Activated CD8-positive, alpha-beta T cell treated with anti-CD3 and anti-CD28 coated beads, Interleukin-2, amount 10 ng/mL, durations not matched to agents 7 days and 5 days (primary cell): ENCODE measurements around the gene DGCR6. TPM values are rescaled to one million over a fixed set of nuclear protein-coding genes. Genes with fewer than 3 reads are reported as not detected.
"Not testable (repeated sequence)": the region's sequence is repeated elsewhere in the genome, so short reads cannot be mapped to it uniquely, and the experiment has no call there.

Experiments
- ATAC-seq: fragments of 150-1000 bp; cut with Tn5 transposase; one replicate; pipeline ENCODE4 v1.10.0; 2021; ENCODE audit warnings: moderate library complexity
- CTCF ChIA-PET: fragments of 350-600 bp; sonication (Branson Sonifier 250); formaldehyde crosslinking; loops from one replicate; lab custom pipeline; 2021; ENCODE audit warnings: antibody characterized with exemption; lab: Charles Lee
- POLR2A ChIA-PET: fragments of 350-600 bp; sonication (Branson Sonifier 250); formaldehyde crosslinking; loops from one replicate; lab custom pipeline; 2021; ENCODE audit warnings: antibody characterized with exemption; lab: Charles Lee
- DNase-seq: peaks from one replicate; pipeline ENCODE4 v3.0.0-alpha.2; 2020
- H3K27ac Mint-ChIP-seq: one replicate; pipeline ENCODE4 v1.8.0; 2021; ENCODE audit warnings: mild to moderate bottlenecking, mixed read lengths
- H3K27me3 Mint-ChIP-seq: one replicate; pipeline ENCODE4 v1.8.0; 2021; ENCODE audit warnings: low read depth, mixed read lengths
- H3K36me3 Mint-ChIP-seq: one replicate; pipeline ENCODE4 v1.8.0; 2021; ENCODE audit warnings: low read depth, mixed read lengths
- H3K4me1 Mint-ChIP-seq: one replicate; pipeline ENCODE4 v1.8.0; 2021; ENCODE audit warnings: low read depth, mixed read lengths
- H3K4me3 Mint-ChIP-seq: one replicate; pipeline ENCODE4 v1.8.0; 2021; ENCODE audit warnings: mild to moderate bottlenecking, mixed read lengths
- H3K9me3 Mint-ChIP-seq: one replicate; pipeline ENCODE4 v1.8.0; 2022; ENCODE audit warnings: mixed read lengths; ENCODE audit not compliant: insufficient read depth
- total RNA-seq, 2 experiments: library from RNA; stranded (reverse); gene quantifications; one replicate each; pipeline ENCODE4 v1.2.3, GENCODE V29; 2021

DGCR6 gene
- total RNA-seq, 2 experiments from 2014 or later: 1.2 to 1.3 TPM

DNA sequence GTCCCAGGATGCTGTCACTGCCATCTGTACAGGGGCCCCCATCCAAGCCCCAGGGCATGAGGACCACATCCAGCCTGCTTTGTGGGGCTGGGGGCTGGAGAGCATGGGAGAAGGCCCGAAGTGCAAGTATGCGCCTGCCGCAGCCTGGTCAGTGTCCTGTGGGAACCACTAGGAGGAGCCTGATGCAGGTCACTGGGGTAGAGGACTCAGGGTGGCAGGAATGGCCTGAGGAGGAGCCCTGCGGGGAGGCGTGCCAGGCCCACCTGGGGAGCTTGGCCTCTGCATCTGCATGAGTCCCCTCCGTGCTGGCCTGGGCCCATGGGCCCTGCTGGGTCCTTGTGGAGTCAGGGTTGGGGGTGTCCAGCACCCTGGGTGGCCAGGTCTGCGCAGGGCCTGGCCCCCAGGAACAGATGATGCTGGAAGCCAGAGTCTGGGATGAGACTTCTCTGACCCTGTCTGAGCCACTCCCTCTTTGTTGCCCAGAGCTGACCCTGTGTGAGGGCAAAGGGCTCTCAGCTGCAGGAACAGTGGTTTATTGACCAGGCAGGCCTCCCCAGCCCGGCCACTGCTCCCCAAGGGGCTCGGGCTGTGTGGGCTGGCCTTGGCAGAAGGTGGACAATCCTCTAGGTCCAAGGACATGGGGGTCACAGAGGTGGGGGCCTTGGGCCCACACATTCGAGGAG, 6.3 kb downstream of the DGCR6 start:
- not testable (repeated sequence) for H3K9me3 Mint-ChIP-seq, H3K4me3 Mint-ChIP-seq, H3K27ac Mint-ChIP-seq

GRCh38 chr22:18914558-18914957, 8.4 kb downstream of the DGCR6 start:
- H3K36me3 Mint-ChIP-seq, H3K9me3 Mint-ChIP-seq, H3K4me1 Mint-ChIP-seq, DNase-seq, CTCF ChIA-PET, ATAC-seq, H3K4me3 Mint-ChIP-seq, H3K27me3 Mint-ChIP-seq, H3K27ac Mint-ChIP-seq: not testable (repeated sequence)
- POLR2A ChIA-PET: interaction anchor here (0.6 kb wide), 1 partner anchor 853 kb away, joined by 3 read pairs; no protein-coding TSS in a partner anchor

More for the DNA sequence above, 6.3 kb downstream of the DGCR6 start:
- CTCF ChIA-PET, POLR2A ChIA-PET, H3K4me1 Mint-ChIP-seq, DNase-seq, ATAC-seq, H3K36me3 Mint-ChIP-seq, H3K27me3 Mint-ChIP-seq: not testable (repeated sequence)

GRCh38 chr22:18915550-18915949, 9.4 kb downstream of the DGCR6 start:
- H3K27me3 Mint-ChIP-seq, H3K4me3 Mint-ChIP-seq, DNase-seq, ATAC-seq, H3K9me3 Mint-ChIP-seq, H3K36me3 Mint-ChIP-seq, CTCF ChIA-PET, POLR2A ChIA-PET, H3K27ac Mint-ChIP-seq, H3K4me1 Mint-ChIP-seq: not testable (repeated sequence)

GRCh38 chr22:18917818-18918217, 11.7 kb downstream of the DGCR6 start:
- H3K4me3 Mint-ChIP-seq, H3K36me3 Mint-ChIP-seq, CTCF ChIA-PET, H3K9me3 Mint-ChIP-seq, ATAC-seq, DNase-seq, H3K4me1 Mint-ChIP-seq, H3K27me3 Mint-ChIP-seq, POLR2A ChIA-PET, H3K27ac Mint-ChIP-seq: not testable (repeated sequence)

- POLR2A ChIA-PET, DNase-seq, H3K9me3 Mint-ChIP-seq, H3K36me3 Mint-ChIP-seq, H3K27ac Mint-ChIP-seq, H3K27me3 Mint-ChIP-seq, H3K4me3 Mint-ChIP-seq, ATAC-seq, CTCF ChIA-PET, H3K4me1 Mint-ChIP-seq: not testable (repeated sequence)
These were observed 14.3 kb downstream of the DGCR6 start for GRCh38 chr22:18920257-18920902.

GRCh38 chr22:18925368-18926064, 19.4 kb downstream of the DGCR6 start:
- Mint-ChIP-seq H3K9me3 (no peaks in the 10 kb centered on the region), H3K27ac (no peak overlapping the region), H3K27me3 (no peaks in the 10 kb centered on the region), H3K4me1 (no peaks in the 10 kb centered on the region), H3K36me3 (no peaks in the 10 kb centered on the region), H3K4me3 (no peak overlapping the region)
- ChIA-PET POLR2A (no interaction called here), CTCF (no interaction called here)
- ATAC-seq (no peak), DNase-seq (no peak)

DNA sequence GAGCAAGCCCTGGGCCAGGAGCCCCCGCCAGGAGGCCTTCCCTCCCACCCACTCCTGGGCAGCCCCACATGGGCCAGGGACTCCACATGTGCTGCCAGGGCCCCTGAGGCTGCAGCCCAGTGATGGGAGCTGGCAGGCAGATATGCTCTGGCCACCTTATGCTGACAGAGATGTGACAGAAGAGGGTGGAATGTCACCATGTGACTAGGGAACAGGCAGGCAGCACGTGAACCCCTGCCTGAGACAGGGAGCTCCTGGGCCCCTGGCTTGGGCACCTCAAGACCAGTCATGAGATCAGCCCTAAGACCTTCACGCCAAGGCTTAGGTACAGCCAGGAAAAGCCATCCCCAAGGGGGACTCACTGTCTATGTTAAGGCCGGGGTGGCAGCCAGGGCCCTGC, 20.9 kb downstream of the DGCR6 start:
- CTCF ChIA-PET: interaction anchor here (1.6 kb wide), 1 partner anchor 22 kb away, joined by 3 read pairs; no protein-coding TSS in a partner anchor
- no peak for ATAC-seq
- H3K27ac Mint-ChIP-seq: no peak overlapping the region

DNA sequence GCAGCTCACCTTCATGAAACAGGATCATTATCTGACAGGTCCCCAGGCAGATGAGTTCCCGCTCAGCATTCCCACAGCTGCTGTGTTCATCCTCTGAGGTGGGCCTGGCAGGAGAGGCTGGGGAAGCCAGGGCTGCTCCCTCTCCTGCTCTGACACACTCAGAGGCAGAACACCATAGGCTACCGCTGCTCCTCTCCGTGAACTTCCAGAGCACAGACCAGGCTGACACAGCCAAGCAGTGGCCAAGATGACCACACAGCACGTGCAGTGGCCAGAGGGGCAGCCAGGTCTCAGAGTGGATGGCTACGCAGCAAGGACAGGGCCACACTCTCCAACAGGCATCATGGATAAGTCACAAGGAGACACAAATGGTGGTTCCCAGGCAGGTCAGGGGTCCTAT, 21.5 kb downstream of the DGCR6 start:
- no peak overlapping the region for H3K27ac Mint-ChIP-seq
- H3K9me3 Mint-ChIP-seq: no peaks in the 10 kb centered on the region
- DNase-seq (no peak), ATAC-seq (no peak)
- H3K4me3 Mint-ChIP-seq: no peak overlapping the region
- POLR2A ChIA-PET: no interaction called here
- H3K4me1 Mint-ChIP-seq: no peaks in the 10 kb centered on the region
- no peaks in the 10 kb centered on the region for H3K36me3 Mint-ChIP-seq
- CTCF ChIA-PET: interaction anchor here (1.6 kb wide), 1 partner anchor 21 kb away, joined by 3 read pairs; no protein-coding TSS in a partner anchor
- H3K27me3 Mint-ChIP-seq: no peaks in the 10 kb centered on the region

More for the DNA sequence above, 20.9 kb downstream of the DGCR6 start:
- H3K27me3 Mint-ChIP-seq: no peaks in the 10 kb centered on the region
- no peak for DNase-seq
- H3K4me1 Mint-ChIP-seq: no peaks in the 10 kb centered on the region
- POLR2A ChIA-PET: no interaction called here
- no peaks in the 10 kb centered on the region for H3K36me3 Mint-ChIP-seq
- no peaks in the 10 kb centered on the region for H3K9me3 Mint-ChIP-seq
- no peak overlapping the region for H3K4me3 Mint-ChIP-seq

DNA sequence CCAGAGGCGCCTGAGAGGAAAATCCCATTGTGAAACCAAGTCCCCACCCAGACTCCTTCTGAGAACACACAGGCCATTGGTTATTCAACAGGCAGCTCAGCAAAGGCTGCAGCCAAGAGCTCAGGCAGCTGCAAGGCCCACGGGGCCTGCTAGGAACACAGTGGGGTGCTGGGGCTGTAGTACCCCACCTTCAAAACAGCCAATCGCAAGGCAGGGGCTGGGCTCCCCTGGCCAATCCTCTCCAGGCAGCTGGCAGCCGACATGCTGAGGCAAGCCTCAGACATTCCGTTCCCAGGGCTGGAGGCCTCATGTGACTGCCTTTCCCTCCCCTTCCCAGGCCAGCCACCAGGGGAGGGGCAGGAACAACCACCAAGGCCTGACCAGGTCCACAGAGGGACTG, 23.3 kb downstream of the DGCR6 start:
- Mint-ChIP-seq H3K4me3 (no peak overlapping the region), H3K27ac (no peak overlapping the region), H3K4me1 (no peaks in the 10 kb centered on the region), H3K9me3 (no peaks in the 10 kb centered on the region), H3K36me3 (no peaks in the 10 kb centered on the region), H3K27me3 (no peaks in the 10 kb centered on the region)
- ATAC-seq: no peak
- POLR2A ChIA-PET: no interaction called here
- CTCF ChIA-PET: no interaction called here
- DNase-seq: no peak

DNA sequence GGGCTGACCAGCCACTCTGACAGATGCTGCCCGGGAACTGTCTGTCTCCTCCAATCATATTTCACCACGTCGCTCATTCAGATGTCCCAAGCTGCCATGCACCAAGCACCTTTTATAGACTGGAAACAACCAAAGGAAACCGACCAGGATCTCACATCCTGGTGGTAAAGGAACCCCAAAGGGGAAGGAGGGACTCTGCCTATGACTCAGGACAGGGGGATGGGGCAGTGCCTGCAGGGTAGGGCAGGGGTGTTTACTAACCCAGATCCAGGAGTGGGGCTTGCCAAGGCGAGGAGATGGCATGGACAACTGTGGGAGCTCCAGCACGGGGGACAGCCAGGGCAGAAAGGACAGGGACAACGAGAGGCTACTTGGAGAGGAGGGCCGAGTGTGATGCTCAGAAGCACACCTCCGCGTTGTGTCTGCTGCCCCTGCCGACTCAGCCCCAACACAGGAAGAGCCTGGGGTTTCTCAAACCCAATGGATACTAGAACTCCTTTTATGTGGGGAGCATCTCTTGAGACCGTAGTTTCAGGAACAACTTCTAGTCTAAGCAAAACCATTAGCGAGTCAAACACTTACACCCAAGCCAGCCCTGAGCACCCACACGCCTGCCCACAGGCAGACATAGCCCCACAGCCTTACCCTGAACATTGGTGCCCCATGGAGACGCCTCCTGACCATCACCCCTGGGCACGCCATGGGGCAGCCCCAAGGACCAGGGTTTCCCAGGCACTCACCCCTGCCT, 26.0 kb downstream of the DGCR6 start:
- H3K4me1 Mint-ChIP-seq: no peaks in the 10 kb centered on the region
- no peak overlapping the region for H3K27ac Mint-ChIP-seq
- no peak for ATAC-seq
- no peak for DNase-seq
- H3K36me3 Mint-ChIP-seq: no peaks in the 10 kb centered on the region
- ChIA-PET POLR2A (no interaction called here), CTCF (interaction anchor here (2.4 kb wide), 1 partner anchor 23 kb away, joined by 5 read pairs; no protein-coding TSS in a partner anchor)
- H3K9me3 Mint-ChIP-seq: no peaks in the 10 kb centered on the region
- no peaks in the 10 kb centered on the region for H3K27me3 Mint-ChIP-seq
- H3K4me3 Mint-ChIP-seq: no peak overlapping the region

- ChIA-PET POLR2A (no interaction called here), CTCF (no interaction called here)
- Mint-ChIP-seq H3K27ac (no peak overlapping the region), H3K27me3 (no peaks in the 10 kb centered on the region), H3K36me3 (no peaks in the 10 kb centered on the region), H3K4me3 (no peak overlapping the region), H3K9me3 (no peaks in the 10 kb centered on the region), H3K4me1 (no peaks in the 10 kb centered on the region)
- no peak for DNase-seq
- no peak for ATAC-seq
These were observed 27.8 kb downstream of the DGCR6 start for GRCh38 chr22:18933914-18934313.
